ENCODE measurements around the gene CPNE5.

CPNE5 gene

DNA sequence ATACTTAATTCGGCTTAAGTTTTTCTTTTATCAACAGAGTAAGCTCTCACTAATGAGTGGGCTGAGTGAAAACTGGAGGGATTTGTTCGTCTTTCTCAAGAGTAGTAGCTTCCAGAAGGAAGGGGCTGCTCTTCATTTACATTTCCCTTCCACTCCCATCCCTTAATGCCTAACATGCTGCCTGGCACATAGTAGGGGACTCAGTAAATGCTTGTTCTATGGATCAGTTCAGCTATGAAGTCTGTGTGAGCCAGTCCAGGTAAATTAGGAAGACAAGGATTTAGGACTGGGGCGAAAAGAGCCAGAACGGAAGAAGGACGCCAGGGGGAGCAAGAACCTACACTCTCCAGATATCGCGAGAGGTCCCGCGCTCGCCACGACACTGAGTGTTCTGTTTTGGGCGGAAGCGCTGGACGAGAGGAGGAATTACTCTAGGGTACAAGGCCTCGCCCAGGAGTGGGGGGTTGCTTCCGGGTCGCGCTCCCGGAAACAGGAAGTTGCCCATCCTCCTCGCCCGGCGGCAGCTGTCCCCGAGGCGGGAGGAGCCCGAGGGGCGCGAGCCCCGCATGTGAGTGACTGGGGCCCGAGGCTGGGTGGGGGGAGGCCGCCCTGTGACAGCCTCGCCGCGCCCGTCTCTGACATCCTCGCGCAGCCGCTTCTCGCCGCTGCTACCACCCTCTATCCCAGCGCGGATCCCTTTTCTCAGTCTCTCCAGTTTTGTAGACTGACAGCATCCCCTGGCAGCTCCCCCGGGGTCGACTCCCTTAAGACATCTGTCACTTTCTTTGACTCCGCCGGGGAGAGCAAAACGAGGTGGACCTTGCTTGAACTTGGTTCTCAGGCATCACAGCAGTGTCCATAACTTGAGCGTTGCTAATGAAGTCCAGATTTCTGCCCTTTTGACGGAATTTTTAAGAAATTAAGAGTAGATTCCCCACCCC, 46.5 kb upstream of the CPNE5 start, which contains the start of gene C6orf89:
C6orf89 (plus strand) TSS at position 492 of the 941 bp plus-strand sequence. CDS start 13,493 bp downstream, outside the sequence.
- Histone ChIP-seq H3K4me3 (replicated peaks; ENCODE audit: insufficient read depth, low read length) (peak within 1 kb of the TSS; percentile 93), H3K27ac (replicated peaks) (peak within 1 kb of the TSS; percentile 68), H3K27me3 (ENCODE audit: insufficient read depth, poor library complexity, severe bottlenecking) (no peaks in the 10 kb centered on the region)
- DNase-seq (ENCODE audit: low read depth in 1 of 2, low spot score in 1 of 2) = peak; percentile 97 to 98
- TF ChIP-seq POLR2AphosphoS5 (IDR thresholded peaks at IDR 0.05; ENCODE audit: low read depth) = peak; percentile 57
- TF ChIP-seq SPI1 (IDR thresholded peaks at IDR 0.05; ENCODE audit: borderline replicate concordance, low read depth) = peak; percentile 58; the same call in 1 of the 2 replicates
- peak; percentile 96 for TF ChIP-seq GABPA (IDR thresholded peaks at IDR 0.05; ENCODE audit: low read depth)
- TF ChIP-seq, protein P1, sequence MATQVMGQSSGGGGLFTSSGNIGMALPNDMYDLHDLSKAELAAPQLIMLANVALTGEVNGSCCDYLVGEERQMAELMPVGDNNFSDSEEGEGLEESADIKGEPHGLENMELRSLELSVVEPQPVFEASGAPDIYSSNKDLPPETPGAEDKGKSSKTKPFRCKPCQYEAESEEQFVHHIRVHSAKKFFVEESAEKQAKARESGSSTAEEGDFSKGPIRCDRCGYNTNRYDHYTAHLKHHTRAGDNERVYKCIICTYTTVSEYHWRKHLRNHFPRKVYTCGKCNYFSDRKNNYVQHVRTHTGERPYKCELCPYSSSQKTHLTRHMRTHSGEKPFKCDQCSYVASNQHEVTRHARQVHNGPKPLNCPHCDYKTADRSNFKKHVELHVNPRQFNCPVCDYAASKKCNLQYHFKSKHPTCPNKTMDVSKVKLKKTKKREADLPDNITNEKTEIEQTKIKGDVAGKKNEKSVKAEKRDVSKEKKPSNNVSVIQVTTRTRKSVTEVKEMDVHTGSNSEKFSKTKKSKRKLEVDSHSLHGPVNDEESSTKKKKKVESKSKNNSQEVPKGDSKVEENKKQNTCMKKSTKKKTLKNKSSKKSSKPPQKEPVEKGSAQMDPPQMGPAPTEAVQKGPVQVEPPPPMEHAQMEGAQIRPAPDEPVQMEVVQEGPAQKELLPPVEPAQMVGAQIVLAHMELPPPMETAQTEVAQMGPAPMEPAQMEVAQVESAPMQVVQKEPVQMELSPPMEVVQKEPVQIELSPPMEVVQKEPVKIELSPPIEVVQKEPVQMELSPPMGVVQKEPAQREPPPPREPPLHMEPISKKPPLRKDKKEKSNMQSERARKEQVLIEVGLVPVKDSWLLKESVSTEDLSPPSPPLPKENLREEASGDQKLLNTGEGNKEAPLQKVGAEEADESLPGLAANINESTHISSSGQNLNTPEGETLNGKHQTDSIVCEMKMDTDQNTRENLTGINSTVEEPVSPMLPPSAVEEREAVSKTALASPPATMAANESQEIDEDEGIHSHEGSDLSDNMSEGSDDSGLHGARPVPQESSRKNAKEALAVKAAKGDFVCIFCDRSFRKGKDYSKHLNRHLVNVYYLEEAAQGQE (IDR thresholded peaks at IDR 0.05; ENCODE audit: insufficient replicate concordance, low read depth) = no peak
- TF ChIP-seq, protein P2, sequence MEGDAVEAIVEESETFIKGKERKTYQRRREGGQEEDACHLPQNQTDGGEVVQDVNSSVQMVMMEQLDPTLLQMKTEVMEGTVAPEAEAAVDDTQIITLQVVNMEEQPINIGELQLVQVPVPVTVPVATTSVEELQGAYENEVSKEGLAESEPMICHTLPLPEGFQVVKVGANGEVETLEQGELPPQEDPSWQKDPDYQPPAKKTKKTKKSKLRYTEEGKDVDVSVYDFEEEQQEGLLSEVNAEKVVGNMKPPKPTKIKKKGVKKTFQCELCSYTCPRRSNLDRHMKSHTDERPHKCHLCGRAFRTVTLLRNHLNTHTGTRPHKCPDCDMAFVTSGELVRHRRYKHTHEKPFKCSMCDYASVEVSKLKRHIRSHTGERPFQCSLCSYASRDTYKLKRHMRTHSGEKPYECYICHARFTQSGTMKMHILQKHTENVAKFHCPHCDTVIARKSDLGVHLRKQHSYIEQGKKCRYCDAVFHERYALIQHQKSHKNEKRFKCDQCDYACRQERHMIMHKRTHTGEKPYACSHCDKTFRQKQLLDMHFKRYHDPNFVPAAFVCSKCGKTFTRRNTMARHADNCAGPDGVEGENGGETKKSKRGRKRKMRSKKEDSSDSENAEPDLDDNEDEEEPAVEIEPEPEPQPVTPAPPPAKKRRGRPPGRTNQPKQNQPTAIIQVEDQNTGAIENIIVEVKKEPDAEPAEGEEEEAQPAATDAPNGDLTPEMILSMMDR (IDR thresholded peaks at IDR 0.05; ENCODE audit: insufficient read depth, low read length) = peak; percentile 56

- no peak overlapping the region for H3K4me3 ChIP-seq (replicated peaks; ENCODE audit: insufficient read depth, low read length)
- TF ChIP-seq, protein P1 (IDR thresholded peaks at IDR 0.05; ENCODE audit: insufficient replicate concordance, low read depth) = no peak
- TF ChIP-seq, protein P2 (IDR thresholded peaks at IDR 0.05; ENCODE audit: insufficient read depth, low read length) = no peak
- no peak for TF ChIP-seq SPI1 (IDR thresholded peaks at IDR 0.05; ENCODE audit: borderline replicate concordance, low read depth)
- TF ChIP-seq GABPA (IDR thresholded peaks at IDR 0.05; ENCODE audit: low read depth) = no peak
- TF ChIP-seq POLR2AphosphoS5 (IDR thresholded peaks at IDR 0.05; ENCODE audit: low read depth) = no peak
- H3K27me3 ChIP-seq (ENCODE audit: insufficient read depth, poor library complexity, severe bottlenecking) = no peaks in the 10 kb centered on the region
- no peak overlapping the region for H3K27ac ChIP-seq (replicated peaks)
- no peak for DNase-seq (ENCODE audit: low read depth in 1 of 2, low spot score in 1 of 2)
Observed at GRCh38 chr6:36884610-36885009, 45.4 kb upstream of the CPNE5 start.

DNA sequence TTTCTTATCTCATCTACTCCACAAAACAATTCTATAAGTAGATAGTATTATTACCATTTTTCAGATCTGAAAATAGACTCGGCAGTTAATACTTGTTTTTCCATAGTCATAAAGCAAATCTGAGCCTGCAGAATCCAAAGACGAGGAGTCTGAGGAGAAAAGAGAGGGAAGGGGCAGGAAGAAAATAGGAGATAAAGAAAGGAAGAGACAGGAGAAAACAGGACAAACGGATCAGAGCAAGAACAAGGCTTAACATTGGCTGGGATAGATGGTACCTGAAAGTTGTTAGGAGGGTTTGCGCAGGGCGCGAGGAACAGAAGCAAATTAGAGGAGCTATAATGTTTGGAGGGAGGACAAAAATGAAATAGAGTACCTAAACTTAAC, 36.0 kb upstream of the CPNE5 start:
- Histone ChIP-seq H3K27ac (replicated peaks) (peak overlapping the region; percentile 99), H3K27me3 (ENCODE audit: insufficient read depth, poor library complexity, severe bottlenecking) (no peaks in the 10 kb centered on the region), H3K4me3 (replicated peaks; ENCODE audit: insufficient read depth, low read length) (peak overlapping the region; percentile 76)
- no peak for DNase-seq (ENCODE audit: low read depth in 1 of 2, low spot score in 1 of 2)
- TF ChIP-seq SPI1 (IDR thresholded peaks at IDR 0.05; ENCODE audit: borderline replicate concordance, low read depth) (no peak), POLR2AphosphoS5 (IDR thresholded peaks at IDR 0.05; ENCODE audit: low read depth) (no peak), GABPA (IDR thresholded peaks at IDR 0.05; ENCODE audit: low read depth) (no peak)
- TF ChIP-seq, protein P1 (IDR thresholded peaks at IDR 0.05; ENCODE audit: insufficient replicate concordance, low read depth) = no peak
- TF ChIP-seq, protein P2 (IDR thresholded peaks at IDR 0.05; ENCODE audit: insufficient read depth, low read length) = no peak
